Suprapubic skin (tissue), 4 donors: ENCODE results near the gene SORT1. TPM values are rescaled to one million over a fixed set of nuclear protein-coding genes. Genes with fewer than 3 reads are reported as not detected.

ENCODE experiments used
- DNase-seq, 2 donors: peaks; one replicate each; pipeline ENCODE4 v3.0.0-alpha.2; 2019; ENCODE audit warnings: low spot score in 2 of 2
- H3K27ac ChIP-seq: fragments of 200-600 bp; sonication (generic); one replicate; pipeline ENCODE4 v1.5.1; 2019
- H3K27me3 ChIP-seq: fragments of 200-600 bp; sonication (generic); one replicate; pipeline ENCODE4 v1.5.1; 2019
- H3K36me3 ChIP-seq: fragments of 200-600 bp; sonication (generic); one replicate; pipeline ENCODE4 v1.5.1; 2019
- H3K4me1 ChIP-seq: fragments of 200-600 bp; sonication (generic); one replicate; pipeline ENCODE4 v1.5.1; 2019
- H3K4me3 ChIP-seq: fragments of 200-600 bp; sonication (generic); one replicate; pipeline ENCODE4 v1.5.1; 2019; ENCODE audit warnings: mild to moderate bottlenecking
- H3K9me3 ChIP-seq: fragments of 200-600 bp; sonication (generic); one replicate; pipeline ENCODE4 v1.5.1; 2019
- EP300 ChIP-seq: sonication (generic); formaldehyde crosslinking; IDR thresholded peaks from one replicate; pipeline ENCODE4 v1.6.1; 2017; ENCODE audit warnings: antibody characterized with exemption
- POLR2A ChIP-seq, 2 donors: fragments of 450-650 bp; IDR thresholded peaks; one replicate each; pipeline ENCODE4 v1.6.1; 2017; ENCODE audit warnings: antibody characterized with exemption in 2 of 2, mild to moderate bottlenecking in 2 of 2, moderate library complexity in 2 of 2
- POLR2AphosphoS5 ChIP-seq, 3 donors: sonication (generic); formaldehyde crosslinking; IDR thresholded peaks; one replicate each; pipeline ENCODE4 v1.6.1; 2017; ENCODE audit warnings: antibody characterized with exemption in 3 of 3
- WGBS: methylation state at CpG from one replicate; pipeline ENCODE4 v1.1.5; 2018; 5-methylcytosine and 5-hydroxymethylcytosine counted together
- total RNA-seq, 4 donors: library from RNA; depleted of rRNA; stranded (reverse); fragments of >200 nt; gene quantifications; one replicate each; pipeline ENCODE4 v1.1.0, GENCODE V29; 2016
- TF ChIP-seq, protein P1 (sequence below), 2 donors: fragments of 200-600 bp in 1 of 2; fragments of 450-650 bp in 1 of 2; sonication (generic) in 1 of 2; IDR thresholded peaks; one replicate each; pipeline ENCODE4 v1.5.1; 2016 to 2019; ENCODE audit warnings: antibody characterized with exemption in 2 of 2, mild to moderate bottlenecking in 1 of 2, moderate library complexity in 1 of 2

SORT1 gene
- total RNA-seq, 4 donors from 2014 or later, result 27.8 to 52.7 (median 34.5) TPM

DNA sequence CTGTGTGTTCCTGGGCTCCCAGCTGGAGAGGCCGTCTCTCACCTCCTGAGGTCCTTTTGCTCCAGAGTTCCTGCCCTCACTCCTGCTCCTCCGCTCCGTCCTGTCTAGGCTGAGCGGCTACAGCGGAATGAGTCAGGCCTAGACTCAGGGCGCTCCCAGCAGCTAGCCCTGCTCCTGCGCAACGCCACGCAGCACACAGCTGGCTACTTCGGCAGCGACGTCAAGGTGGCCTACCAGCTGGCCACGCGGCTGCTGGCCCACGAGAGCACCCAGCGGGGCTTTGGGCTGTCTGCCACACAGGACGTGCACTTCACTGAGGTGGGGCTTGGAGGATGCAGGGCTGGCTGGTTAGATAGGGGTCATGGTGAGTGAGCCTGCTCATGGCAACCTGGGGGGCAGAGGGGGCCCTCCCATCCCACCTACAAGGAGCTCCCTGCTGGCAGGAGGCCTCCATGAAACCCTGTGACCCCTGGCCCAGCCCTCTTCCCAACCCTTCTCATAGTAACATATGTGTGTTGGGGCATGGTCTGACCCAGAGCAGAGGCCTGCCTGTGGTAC, 129.9 kb downstream of the SORT1 start:
- Histone ChIP-seq H3K4me3 (no peak overlapping the region), H3K4me1 (peaks cover 26% of the 10 kb centered on the region), H3K9me3 (no peaks in the 10 kb centered on the region), H3K27me3 (no peaks in the 10 kb centered on the region), H3K27ac (peak overlapping the region; percentile 21), H3K36me3 (peaks cover 49% of the 10 kb centered on the region)
- WGBS, result 88% methylated on average over 3 of the region's 17 CpGs
- TF ChIP-seq POLR2A (IDR thresholded peaks at IDR 0.05) (no peak), EP300 (no peak), POLR2AphosphoS5 (IDR thresholded peaks at IDR 0.05) (no peak)
- TF ChIP-seq, protein P1, sequence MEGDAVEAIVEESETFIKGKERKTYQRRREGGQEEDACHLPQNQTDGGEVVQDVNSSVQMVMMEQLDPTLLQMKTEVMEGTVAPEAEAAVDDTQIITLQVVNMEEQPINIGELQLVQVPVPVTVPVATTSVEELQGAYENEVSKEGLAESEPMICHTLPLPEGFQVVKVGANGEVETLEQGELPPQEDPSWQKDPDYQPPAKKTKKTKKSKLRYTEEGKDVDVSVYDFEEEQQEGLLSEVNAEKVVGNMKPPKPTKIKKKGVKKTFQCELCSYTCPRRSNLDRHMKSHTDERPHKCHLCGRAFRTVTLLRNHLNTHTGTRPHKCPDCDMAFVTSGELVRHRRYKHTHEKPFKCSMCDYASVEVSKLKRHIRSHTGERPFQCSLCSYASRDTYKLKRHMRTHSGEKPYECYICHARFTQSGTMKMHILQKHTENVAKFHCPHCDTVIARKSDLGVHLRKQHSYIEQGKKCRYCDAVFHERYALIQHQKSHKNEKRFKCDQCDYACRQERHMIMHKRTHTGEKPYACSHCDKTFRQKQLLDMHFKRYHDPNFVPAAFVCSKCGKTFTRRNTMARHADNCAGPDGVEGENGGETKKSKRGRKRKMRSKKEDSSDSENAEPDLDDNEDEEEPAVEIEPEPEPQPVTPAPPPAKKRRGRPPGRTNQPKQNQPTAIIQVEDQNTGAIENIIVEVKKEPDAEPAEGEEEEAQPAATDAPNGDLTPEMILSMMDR (IDR thresholded peaks at IDR 0.05), result no peak
- no peak for DNase-seq

DNA sequence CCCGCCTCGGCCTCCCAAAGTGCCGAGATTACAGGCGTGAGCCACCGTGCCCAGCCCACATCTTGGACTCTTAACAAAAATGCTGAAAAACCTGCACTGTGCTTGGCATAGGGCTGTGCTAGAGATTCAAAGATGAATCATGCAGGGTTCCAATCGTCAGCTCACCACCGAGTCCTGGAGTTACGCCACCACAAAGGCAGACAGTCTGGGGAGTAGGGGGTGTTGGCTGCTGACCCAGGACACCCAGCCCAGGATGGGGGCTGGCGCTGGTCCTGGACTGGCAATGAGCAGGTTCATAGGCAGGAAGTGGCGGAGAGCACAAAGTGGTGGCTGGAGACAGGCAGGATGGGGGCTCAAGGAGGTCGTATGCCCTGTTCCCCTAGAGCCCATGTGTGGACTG, 130.8 kb downstream of the SORT1 start:
- Histone ChIP-seq H3K27ac (peak overlapping the region; percentile 21), H3K27me3 (no peaks in the 10 kb centered on the region), H3K4me1 (peaks cover 30% of the 10 kb centered on the region), H3K9me3 (no peaks in the 10 kb centered on the region), H3K4me3 (no peak overlapping the region), H3K36me3 (peaks cover 44% of the 10 kb centered on the region)
- TF ChIP-seq, protein P1 (IDR thresholded peaks at IDR 0.05), result no peak
- TF ChIP-seq POLR2AphosphoS5 (IDR thresholded peaks at IDR 0.05), result peak in 1 of 3 donors; percentile 46
- 57% methylated on average over 11 of the region's 11 CpGs for WGBS
- no peak for DNase-seq

DNA sequence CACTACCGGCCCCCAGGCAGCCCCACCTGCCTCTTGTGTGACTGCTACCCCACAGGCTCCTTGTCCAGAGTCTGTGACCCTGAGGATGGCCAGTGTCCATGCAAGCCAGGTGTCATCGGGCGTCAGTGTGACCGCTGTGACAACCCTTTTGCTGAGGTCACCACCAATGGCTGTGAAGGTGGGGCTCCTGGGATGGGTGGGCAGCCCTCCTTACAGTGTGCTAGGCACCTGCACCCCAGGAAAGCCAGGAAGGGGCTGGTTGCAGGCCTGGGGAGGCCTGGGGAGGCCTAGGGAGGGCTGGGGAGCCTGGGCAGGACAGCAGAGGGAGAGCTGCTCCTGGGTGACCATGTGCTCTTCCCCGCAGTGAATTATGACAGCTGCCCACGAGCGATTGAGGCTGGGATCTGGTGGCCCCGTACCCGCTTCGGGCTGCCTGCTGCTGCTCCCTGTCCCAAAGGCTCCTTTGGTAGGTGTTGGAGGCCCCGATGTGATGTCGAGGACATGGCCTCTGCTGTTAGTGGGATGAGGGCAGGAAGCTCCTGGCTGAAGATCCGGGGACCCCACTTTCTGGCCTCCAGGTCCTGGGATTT, 131.9 kb downstream of the SORT1 start:
- Histone ChIP-seq H3K4me3 (no peak overlapping the region), H3K9me3 (no peaks in the 10 kb centered on the region), H3K27me3 (no peaks in the 10 kb centered on the region), H3K4me1 (peaks cover 31% of the 10 kb centered on the region), H3K36me3 (peaks cover 40% of the 10 kb centered on the region), H3K27ac (no peak overlapping the region)
- 84% methylated on average over 9 of the region's 13 CpGs for WGBS
- TF ChIP-seq POLR2A (IDR thresholded peaks at IDR 0.05), result no peak
- no peak for TF ChIP-seq EP300
- no peak for TF ChIP-seq POLR2AphosphoS5 (IDR thresholded peaks at IDR 0.05)
- TF ChIP-seq, protein P1 (IDR thresholded peaks at IDR 0.05), result no peak
- no peak for DNase-seq

DNA sequence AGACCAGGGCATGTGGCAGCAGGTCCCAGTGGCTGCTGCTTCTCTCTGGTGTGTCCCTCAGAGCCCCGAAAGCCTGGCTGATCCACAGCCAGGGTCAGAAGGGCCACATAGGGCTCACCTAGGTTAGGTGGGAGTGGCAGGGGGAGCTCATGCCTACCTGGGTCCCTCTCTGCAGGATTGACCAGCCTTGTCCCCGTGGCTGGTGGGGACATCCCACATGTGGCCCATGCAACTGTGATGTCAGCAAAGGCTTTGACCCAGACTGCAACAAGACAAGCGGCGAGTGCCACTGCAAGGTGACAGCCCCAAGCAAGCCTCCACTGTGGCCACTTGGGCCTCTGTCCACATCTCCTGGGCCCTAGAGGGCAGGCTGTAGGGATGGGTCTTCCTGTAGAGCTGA, 132.7 kb downstream of the SORT1 start:
- H3K4me3 ChIP-seq, result no peak overlapping the region
- H3K9me3 ChIP-seq, result no peaks in the 10 kb centered on the region
- peaks cover 31% of the 10 kb centered on the region for H3K4me1 ChIP-seq
- no peaks in the 10 kb centered on the region for H3K27me3 ChIP-seq
- 100% methylated on average over 1 of the region's 4 CpGs for WGBS
- H3K36me3 ChIP-seq, result peaks cover 40% of the 10 kb centered on the region
- no peak overlapping the region for H3K27ac ChIP-seq
- no peak for DNase-seq
- TF ChIP-seq, protein P1 (IDR thresholded peaks at IDR 0.05), result no peak
- TF ChIP-seq POLR2A (IDR thresholded peaks at IDR 0.05) (no peak), POLR2AphosphoS5 (IDR thresholded peaks at IDR 0.05) (no peak), EP300 (no peak)

DNA sequence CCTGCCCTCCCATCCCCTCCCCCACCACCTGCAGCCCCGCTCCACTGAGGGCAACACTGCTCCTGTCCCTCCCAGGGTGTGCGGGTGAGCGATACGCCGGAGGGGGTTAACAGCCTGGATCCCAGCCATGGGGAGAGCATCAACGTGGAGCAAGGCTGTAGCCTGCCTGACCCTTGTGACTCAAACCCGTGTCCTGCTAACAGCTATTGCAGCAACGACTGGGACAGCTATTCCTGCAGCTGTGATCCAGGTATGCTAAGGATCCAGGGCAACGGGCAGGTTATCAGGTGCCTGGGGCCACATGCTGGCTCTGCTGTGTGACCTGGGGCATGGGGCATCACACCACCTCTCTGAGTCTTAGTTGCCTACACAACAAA, 133.4 kb downstream of the SORT1 start:
- Histone ChIP-seq H3K27ac (no peak overlapping the region), H3K4me1 (peaks cover 31% of the 10 kb centered on the region), H3K9me3 (no peaks in the 10 kb centered on the region), H3K36me3 (peaks cover 34% of the 10 kb centered on the region), H3K4me3 (no peak overlapping the region), H3K27me3 (no peaks in the 10 kb centered on the region)
- 73% methylated on average over 8 of the region's 9 CpGs for WGBS
- DNase-seq, result no peak
- TF ChIP-seq POLR2AphosphoS5 (IDR thresholded peaks at IDR 0.05), result no peak
